RCC 7860 (cell line): ENCODE measurements around the gene OR1L4.

Source experiments
- DNase-seq: peaks from one replicate; pipeline ENCODE4 v3.0.0-alpha.2; 2015; ENCODE audit warnings: low spot score
- FAIRE-seq: peaks from 2 replicates; lab custom pipeline; 2012; peaks lifted over from hg19 to GRCh38; lab: Jason Lieb, UNC

Gene OR1L4

GRCh38 chr9:122723690-122724089 lies at the start of gene OR1L4:
Gene OR1L4 (plus strand): TSS chr9:122723990. CDS start chr9:122723990, 0 bp downstream.
- no peak for FAIRE-seq
- no peak for DNase-seq

- DNase-seq, result no peak
- FAIRE-seq, result no peak
Observed at GRCh38 chr9:122684851-122685250, 38.9 kb upstream of the OR1L4 start.

- DNase-seq, result no peak
- FAIRE-seq, result no peak
Observed at GRCh38 chr9:122695696-122696095, 28.1 kb upstream of the OR1L4 start.

GRCh38 chr9:122718038-122718437 lies 5.8 kb upstream of the OR1L4 start:
- DNase-seq, result no peak
- FAIRE-seq, result no peak

GRCh38 chr9:122719218-122719617 lies 4.6 kb upstream of the OR1L4 start:
- DNase-seq, result no peak
- no peak for FAIRE-seq

GRCh38 chr9:122742003-122742402 lies 18.2 kb downstream of the OR1L4 start, which contains the start of gene OR1L6:
Gene OR1L6 (plus strand): TSS chr9:122742303. CDS start chr9:122749848, 7,545 bp downstream.
- DNase-seq (no peak), FAIRE-seq (no peak)

- DNase-seq, result no peak
- no peak for FAIRE-seq
Observed at GRCh38 chr9:122754825-122755224, 31.0 kb downstream of the OR1L4 start.

GRCh38 chr9:122767817-122768216 lies 44.0 kb downstream of the OR1L4 start:
- DNase-seq, result no peak
- FAIRE-seq, result no peak
